HepG2 (cell line): Measurements from ENCODE around the gene DNPH1. TPM values are rescaled to one million over a fixed set of nuclear protein-coding genes. Genes with fewer than 3 reads are reported as not detected.

Experiments
- BHLHE40 ChIP-seq: IDR thresholded peaks from 2 replicates; pipeline ENCODE4 v1.6.1; 2011; ENCODE audit warnings: low read length, improper control_type of control experiment
- BRD4 ChIP-seq: sonication (generic); formaldehyde crosslinking; IDR thresholded peaks from 2 replicates; pipeline ENCODE4 v1.4.0; 2020; ENCODE audit warnings: missing genetic modification reagents
- FOSL1 ChIP-seq: sonication (generic); formaldehyde crosslinking; IDR thresholded peaks from 2 replicates; pipeline ENCODE4 v1.9.0; 2021; ENCODE audit warnings: missing genetic modification reagents, borderline replicate concordance
- IRX3 ChIP-seq: sonication (generic); formaldehyde crosslinking; IDR thresholded peaks from 2 replicates; pipeline ENCODE4 v1.8.1; 2023; ENCODE audit warnings: mild to moderate bottlenecking, low read depth, missing genetic modification reagents, borderline replicate concordance
- JDP2 ChIP-seq: sonication (generic); formaldehyde crosslinking; IDR thresholded peaks from 2 replicates; pipeline ENCODE4 v1.8.1; 2022; ENCODE audit warnings: missing genetic modification reagents, borderline replicate concordance
- KLF11 ChIP-seq: IDR thresholded peaks from 2 replicates; pipeline ENCODE4 v1.6.1; 2016; ENCODE audit warnings: missing compliant biosample characterization
- MEIS2 ChIP-seq: sonication (generic); formaldehyde crosslinking; IDR thresholded peaks from 2 replicates; pipeline ENCODE4 v1.9.0; 2021; ENCODE audit warnings: mild to moderate bottlenecking, missing genetic modification reagents
- MTF1 ChIP-seq: sonication (generic); formaldehyde crosslinking; IDR thresholded peaks from 2 replicates; pipeline ENCODE4 v1.5.0; 2020; ENCODE audit warnings: missing genetic modification reagents
- NR2C2 ChIP-seq: sonication (generic); formaldehyde crosslinking; IDR thresholded peaks from 2 replicates; pipeline ENCODE4 v1.4.0; 2020; ENCODE audit warnings: missing genetic modification reagents, mild to moderate bottlenecking, moderate library complexity, borderline replicate concordance
- SOX13 ChIP-seq, 3 experiments: fragments of 450-650 bp in 1 of 3; sonication (generic) in 1 of 3; formaldehyde crosslinking in 1 of 3; IDR thresholded peaks in 2 of 3; conservative IDR thresholded peaks in 1 of 3; 2 replicates each; pipeline versions ENCODE4 v1.5.0 to v1.6.1; 2016 to 2020; ENCODE audit warnings: antibody characterized with exemption in 1 of 3, mild to moderate bottlenecking in 1 of 3, missing compliant biosample characterization in 1 of 3, missing genetic modification reagents in 1 of 3, moderate library complexity in 1 of 3
- SP140L ChIP-seq: sonication (generic); formaldehyde crosslinking; IDR thresholded peaks from 2 replicates; pipeline ENCODE4 v1.4.0; 2020; ENCODE audit warnings: missing genetic modification reagents, borderline replicate concordance
- TBL1XR1 ChIP-seq: fragments of 150-350 bp; IDR thresholded peaks from 2 replicates; pipeline ENCODE4 v1.6.1; 2014; ENCODE audit warnings: borderline replicate concordance, low read length; ENCODE audit not compliant: partially characterized antibody
- TBX2 ChIP-seq: sonication (generic); formaldehyde crosslinking; IDR thresholded peaks from 2 replicates; pipeline ENCODE4 v1.5.0; 2020; ENCODE audit warnings: missing genetic modification reagents, mild to moderate bottlenecking, borderline replicate concordance
- TEAD3 ChIP-seq: optimal IDR thresholded peaks from 2 replicates; pipeline ENCODE3; 2016; ENCODE audit warnings: borderline replicate concordance
- TSC22D2 ChIP-seq: sonication (generic); formaldehyde crosslinking; IDR thresholded peaks from 2 replicates; pipeline ENCODE4 v1.5.1; 2020; ENCODE audit warnings: missing genetic modification reagents, mild to moderate bottlenecking, borderline replicate concordance
- U2AF2 ChIP-seq: fragments of 200-400 bp; formaldehyde crosslinking; IDR thresholded peaks from 2 replicates; pipeline ENCODE4 v1.6.1; 2017; ENCODE audit warnings: low read depth, mild to moderate bottlenecking, low read length
- YEATS4 ChIP-seq: sonication (generic); formaldehyde crosslinking; IDR thresholded peaks from 2 replicates; pipeline ENCODE4 v1.4.0; 2020; ENCODE audit warnings: missing genetic modification reagents, borderline replicate concordance
- ZBTB43 ChIP-seq: sonication (generic); formaldehyde crosslinking; conservative IDR thresholded peaks from 2 replicates; pipeline ENCODE4 v1.4.0; 2020; ENCODE audit warnings: missing genetic modification reagents
- ZNF460 ChIP-seq: sonication (generic); formaldehyde crosslinking; IDR thresholded peaks from 2 replicates; pipeline ENCODE4 v1.5.1; 2020; ENCODE audit warnings: missing genetic modification reagents, mild to moderate bottlenecking, borderline replicate concordance
- ZNF512 ChIP-seq: sonication (generic); formaldehyde crosslinking; IDR thresholded peaks from 2 replicates; pipeline ENCODE4 v1.4.0; 2020; ENCODE audit warnings: mild to moderate bottlenecking, missing genetic modification reagents
- ZNF652 ChIP-seq: IDR thresholded peaks from 2 replicates; pipeline ENCODE4 v1.6.1; 2016; ENCODE audit warnings: low read depth, borderline replicate concordance
- ZSCAN20 ChIP-seq: sonication (generic); formaldehyde crosslinking; IDR thresholded peaks from 2 replicates; pipeline ENCODE4 v1.4.0; 2020; ENCODE audit warnings: missing genetic modification reagents, mild to moderate bottlenecking, borderline replicate concordance
- ZSCAN5A ChIP-seq: sonication (generic); formaldehyde crosslinking; IDR thresholded peaks from 2 replicates; pipeline ENCODE4 v1.8.0; 2022; ENCODE audit warnings: mild to moderate bottlenecking, missing genetic modification reagents, borderline replicate concordance
- polyA plus RNA-seq, 8 experiments: library from polyadenylated mRNA; depleted of rRNA in 3 of 8; stranded (reverse) in 7 of 8; unstranded in 1 of 8; fragments of >200 nt; fragmentation: Illumina TruSeq in 4 of 8; extraction: Trizol in 4 of 8; gene quantifications; 2 replicates each; pipeline versions ENCODE4 v1.2.1 to v1.2.3, GENCODE V29; 2011 to 2016; ENCODE audit warnings: low read depth in 4 of 8, missing spikeins in 1 of 8, mixed read lengths in 1 of 8; ENCODE audit not compliant: insufficient read depth in 1 of 8
- total RNA-seq, 5 experiments: library from RNA; depleted of rRNA; stranded (reverse); fragments of >200 nt; fragmentation: Illumina TruSeq; extraction: Trizol; gene quantifications; 2 replicates each; pipeline ENCODE4 v1.2.3, GENCODE V29; 2016; ENCODE audit warnings: low read depth in 1 of 5

Gene DNPH1
- total and polyA plus RNA-seq, 2 of the 13 experiments (the other 11 are each of a cell fraction or from before 2014, with no cell fraction given), result 56.5 to 75.1 TPM

GRCh38 chr6:43267619-43268354, 38.5 kb upstream of the DNPH1 start (continued):
- TF ChIP-seq ZSCAN5A (CRISPR knock-in tag) (peak; percentile 99; the same call in 1 of the 2 replicates), ZBTB43 (CRISPR knock-in tag) (peak; percentile 97), MEIS2 (CRISPR knock-in tag) (peak; percentile 97), SOX13 (IDR thresholded peaks at IDR 0.05) (peak; percentile 99), SOX13 (CRISPR knock-in tag; conservative IDR thresholded peaks at IDR 0.05 in 1 of 2, IDR thresholded peaks at IDR 0.05 in 1 of 2) (peak in 1 of 2 experiments; percentile 99; a peak in 2 of 4 replicates), ZNF460 (CRISPR knock-in tag) (peak; percentile 88; the same call in 1 of the 2 replicates), BHLHE40 (peak; percentile 98), BRD4 (CRISPR knock-in tag) (peak; percentile 98), MTF1 (CRISPR knock-in tag) (no peak), JDP2 (peak; percentile 96; the same call in 1 of the 2 replicates), NR2C2 (CRISPR knock-in tag) (peak; percentile 92), SP140L (CRISPR knock-in tag) (peak; percentile 94; the same call in 1 of the 2 replicates), TBX2 (CRISPR knock-in tag) (peak; percentile 100), ZNF512 (CRISPR knock-in tag) (peak; percentile 91; the same call in 1 of the 2 replicates), TSC22D2 (CRISPR knock-in tag) (peak; percentile 97), TBL1XR1 (peak; percentile 99), ZNF652 (CRISPR knock-in tag) (peak; percentile 65; the same call in 1 of the 2 replicates), FOSL1 (CRISPR knock-in tag) (no peak; the same call in 1 of the 2 replicates), IRX3 (CRISPR knock-in tag) (peak; percentile 82), YEATS4 (CRISPR knock-in tag) (peak; percentile 99), ZSCAN20 (no peak), TEAD3 (peak; percentile 97), KLF11 (CRISPR knock-in tag) (peak; percentile 89), U2AF2 (0 out of 2 replicates have a peak, but pooled peaks have one; percentile 77)
